ENCODE results near the gene TMEM235. TPM values are rescaled to one million over a fixed set of nuclear protein-coding genes. Genes with fewer than 3 reads are reported as not detected.

TMEM235 gene
- total and polyA plus RNA-seq, 4 donors, result 0.02 TPM; not detected in 3

DNA sequence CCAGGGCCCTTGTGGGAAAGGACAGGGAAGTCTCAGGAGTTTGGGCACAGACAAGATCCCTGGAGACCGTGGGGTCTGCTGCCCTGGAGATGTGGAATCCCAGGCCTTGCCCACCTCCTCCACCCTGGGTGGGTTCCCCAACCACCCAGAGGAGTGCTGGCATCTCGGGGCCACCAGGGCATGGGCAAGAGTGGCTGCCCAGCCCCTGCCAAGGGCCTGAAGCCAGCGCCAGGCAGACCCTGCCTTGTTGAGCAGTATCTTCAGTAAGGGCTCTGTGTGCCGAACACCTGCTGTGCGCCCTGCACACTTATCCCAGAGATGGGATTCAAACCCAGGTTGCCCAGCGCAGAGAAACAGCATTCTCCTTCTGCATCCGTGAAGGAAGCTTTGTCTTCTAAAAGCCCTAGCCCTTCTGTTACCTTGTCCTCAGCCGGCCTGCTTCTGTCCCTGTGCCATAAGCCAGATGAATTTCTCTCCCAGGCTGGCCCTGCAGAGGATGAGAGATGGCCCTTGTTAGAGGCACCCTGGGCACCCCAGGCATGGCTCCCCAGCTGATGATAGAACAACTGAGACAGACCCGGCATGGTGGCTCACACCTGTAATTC, 32.4 kb downstream of the TMEM235 start:
- peaks cover 10 to 18% (median 14%) of the 10 kb centered on the region in 4 donors for H3K4me1 ChIP-seq (ENCODE audit: control insufficient read depth in 4 of 4, insufficient read depth in 4 of 4, low read length in 3 of 4)
- WGBS, result 94% methylated on average over 9 of the region's 9 CpGs

DNA sequence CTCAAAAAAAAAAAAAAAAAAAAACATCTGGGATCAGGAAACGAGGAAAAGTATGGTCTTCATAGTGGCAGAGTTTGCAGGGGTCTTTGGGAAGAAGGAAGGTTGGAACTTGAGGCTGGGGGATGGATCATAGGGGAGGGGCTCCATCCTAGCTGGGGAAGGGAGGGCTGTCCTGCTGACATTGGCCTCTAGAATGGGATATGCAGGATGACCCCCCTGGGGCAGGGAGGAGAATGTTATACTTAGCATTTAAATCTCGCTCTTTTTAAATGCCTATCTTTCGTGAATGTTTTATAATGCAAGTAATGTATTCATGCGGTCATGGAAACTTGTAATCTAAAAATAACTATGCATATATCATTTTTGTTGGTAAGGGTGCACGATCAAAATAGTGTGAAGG, 33.2 kb downstream of the TMEM235 start:
- Histone ChIP-seq H3K4me1 (ENCODE audit: control insufficient read depth in 4 of 4, insufficient read depth in 4 of 4, low read length in 3 of 4) (peaks cover 10 to 24% (median 17%) of the 10 kb centered on the region in 4 donors), H3K27ac (ENCODE audit: low read depth in 1 of 2, low read length in 2 of 2) (no peak overlapping the region)
- 88% methylated on average over 5 of the region's 5 CpGs for WGBS

More for the DNA sequence above, 32.4 kb downstream of the TMEM235 start:
- Histone ChIP-seq H3K36me3 (ENCODE audit: control insufficient read depth in 4 of 4, insufficient read depth in 3 of 4, low read depth in 1 of 4, low read length in 3 of 4) (no peaks in the 10 kb centered on the region), H3K27ac (ENCODE audit: low read depth in 1 of 2, low read length in 2 of 2) (peak overlapping the region in 1 of 2 donors; percentile 26), H3K27me3 (ENCODE audit: control insufficient read depth in 4 of 4, insufficient read depth in 4 of 4, low read length in 3 of 4) (no peaks in the 10 kb centered on the region), H3K9ac (ENCODE audit: low read depth in 1 of 2, low read length in 2 of 2) (no peak overlapping the region), H3K9me3 (ENCODE audit: control insufficient read depth in 4 of 4, low read length in 3 of 4) (no peaks in the 10 kb centered on the region), H3K4me3 (ENCODE audit: low read depth in 1 of 3, low read length in 3 of 3) (no peak overlapping the region)
- DNase-seq (ENCODE audit: low spot score), result no peak
- TF ChIP-seq, protein P1, sequence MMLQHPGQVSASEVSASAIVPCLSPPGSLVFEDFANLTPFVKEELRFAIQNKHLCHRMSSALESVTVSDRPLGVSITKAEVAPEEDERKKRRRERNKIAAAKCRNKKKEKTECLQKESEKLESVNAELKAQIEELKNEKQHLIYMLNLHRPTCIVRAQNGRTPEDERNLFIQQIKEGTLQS (IDR thresholded peaks at IDR 0.05), result no peak
- TF ChIP-seq RAD21 (IDR thresholded peaks at IDR 0.05), result no peak

More for the DNA sequence above, 33.2 kb downstream of the TMEM235 start:
- Histone ChIP-seq H3K9me3 (ENCODE audit: control insufficient read depth in 4 of 4, low read length in 3 of 4) (no peaks in the 10 kb centered on the region), H3K36me3 (ENCODE audit: control insufficient read depth in 4 of 4, insufficient read depth in 3 of 4, low read depth in 1 of 4, low read length in 3 of 4) (no peaks in the 10 kb centered on the region), H3K27me3 (ENCODE audit: control insufficient read depth in 4 of 4, insufficient read depth in 4 of 4, low read length in 3 of 4) (no peaks in the 10 kb centered on the region), H3K4me3 (ENCODE audit: low read depth in 1 of 3, low read length in 3 of 3) (no peak overlapping the region), H3K9ac (ENCODE audit: low read depth in 1 of 2, low read length in 2 of 2) (no peak overlapping the region)
- no peak for DNase-seq (ENCODE audit: low spot score)
- TF ChIP-seq SP1 (IDR thresholded peaks at IDR 0.05) (no peak), NR2F2 (IDR thresholded peaks at IDR 0.05) (no peak), FOXA2 (IDR thresholded peaks at IDR 0.05) (no peak), RXRA (IDR thresholded peaks at IDR 0.05) (no peak), FOXA1 (IDR thresholded peaks at IDR 0.05) (no peak), YY1 (IDR thresholded peaks at IDR 0.05) (no peak)
- TF ChIP-seq, protein P1 (IDR thresholded peaks at IDR 0.05), result no peak
- TF ChIP-seq, protein P2, sequence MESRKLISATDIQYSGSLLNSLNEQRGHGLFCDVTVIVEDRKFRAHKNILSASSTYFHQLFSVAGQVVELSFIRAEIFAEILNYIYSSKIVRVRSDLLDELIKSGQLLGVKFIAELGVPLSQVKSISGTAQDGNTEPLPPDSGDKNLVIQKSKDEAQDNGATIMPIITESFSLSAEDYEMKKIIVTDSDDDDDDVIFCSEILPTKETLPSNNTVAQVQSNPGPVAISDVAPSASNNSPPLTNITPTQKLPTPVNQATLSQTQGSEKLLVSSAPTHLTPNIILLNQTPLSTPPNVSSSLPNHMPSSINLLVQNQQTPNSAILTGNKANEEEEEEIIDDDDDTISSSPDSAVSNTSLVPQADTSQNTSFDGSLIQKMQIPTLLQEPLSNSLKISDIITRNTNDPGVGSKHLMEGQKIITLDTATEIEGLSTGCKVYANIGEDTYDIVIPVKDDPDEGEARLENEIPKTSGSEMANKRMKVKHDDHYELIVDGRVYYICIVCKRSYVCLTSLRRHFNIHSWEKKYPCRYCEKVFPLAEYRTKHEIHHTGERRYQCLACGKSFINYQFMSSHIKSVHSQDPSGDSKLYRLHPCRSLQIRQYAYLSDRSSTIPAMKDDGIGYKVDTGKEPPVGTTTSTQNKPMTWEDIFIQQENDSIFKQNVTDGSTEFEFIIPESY (IDR thresholded peaks at IDR 0.05), result no peak
- TF ChIP-seq, protein P3, sequence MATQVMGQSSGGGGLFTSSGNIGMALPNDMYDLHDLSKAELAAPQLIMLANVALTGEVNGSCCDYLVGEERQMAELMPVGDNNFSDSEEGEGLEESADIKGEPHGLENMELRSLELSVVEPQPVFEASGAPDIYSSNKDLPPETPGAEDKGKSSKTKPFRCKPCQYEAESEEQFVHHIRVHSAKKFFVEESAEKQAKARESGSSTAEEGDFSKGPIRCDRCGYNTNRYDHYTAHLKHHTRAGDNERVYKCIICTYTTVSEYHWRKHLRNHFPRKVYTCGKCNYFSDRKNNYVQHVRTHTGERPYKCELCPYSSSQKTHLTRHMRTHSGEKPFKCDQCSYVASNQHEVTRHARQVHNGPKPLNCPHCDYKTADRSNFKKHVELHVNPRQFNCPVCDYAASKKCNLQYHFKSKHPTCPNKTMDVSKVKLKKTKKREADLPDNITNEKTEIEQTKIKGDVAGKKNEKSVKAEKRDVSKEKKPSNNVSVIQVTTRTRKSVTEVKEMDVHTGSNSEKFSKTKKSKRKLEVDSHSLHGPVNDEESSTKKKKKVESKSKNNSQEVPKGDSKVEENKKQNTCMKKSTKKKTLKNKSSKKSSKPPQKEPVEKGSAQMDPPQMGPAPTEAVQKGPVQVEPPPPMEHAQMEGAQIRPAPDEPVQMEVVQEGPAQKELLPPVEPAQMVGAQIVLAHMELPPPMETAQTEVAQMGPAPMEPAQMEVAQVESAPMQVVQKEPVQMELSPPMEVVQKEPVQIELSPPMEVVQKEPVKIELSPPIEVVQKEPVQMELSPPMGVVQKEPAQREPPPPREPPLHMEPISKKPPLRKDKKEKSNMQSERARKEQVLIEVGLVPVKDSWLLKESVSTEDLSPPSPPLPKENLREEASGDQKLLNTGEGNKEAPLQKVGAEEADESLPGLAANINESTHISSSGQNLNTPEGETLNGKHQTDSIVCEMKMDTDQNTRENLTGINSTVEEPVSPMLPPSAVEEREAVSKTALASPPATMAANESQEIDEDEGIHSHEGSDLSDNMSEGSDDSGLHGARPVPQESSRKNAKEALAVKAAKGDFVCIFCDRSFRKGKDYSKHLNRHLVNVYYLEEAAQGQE (IDR thresholded peaks at IDR 0.05), result no peak

Data from liver (tissue), 9 donors.